OCI-LY3 (cell line): ENCODE results near the gene HRCT1.
A peak's percentile ranks its signal among the peaks of the same experiment; 100 is the strongest.

ENCODE experiments used
- EZH2phosphoT487 ChIP-seq: fragments of 200-600 bp; shearing (Covaris generic); IDR thresholded peaks from 2 replicates; pipeline ENCODE4 v1.6.1; 2018; ENCODE audit warnings: antibody characterized with exemption, mixed run types, low read depth
- TF ChIP-seq, protein P1 (sequence below): fragments of 200-600, 300-600 bp; sonication (generic); IDR thresholded peaks from 2 replicates; pipeline ENCODE4 v1.5.1; 2014; ENCODE audit warnings: antibody characterized with exemption, low read length, low read depth

DNA sequence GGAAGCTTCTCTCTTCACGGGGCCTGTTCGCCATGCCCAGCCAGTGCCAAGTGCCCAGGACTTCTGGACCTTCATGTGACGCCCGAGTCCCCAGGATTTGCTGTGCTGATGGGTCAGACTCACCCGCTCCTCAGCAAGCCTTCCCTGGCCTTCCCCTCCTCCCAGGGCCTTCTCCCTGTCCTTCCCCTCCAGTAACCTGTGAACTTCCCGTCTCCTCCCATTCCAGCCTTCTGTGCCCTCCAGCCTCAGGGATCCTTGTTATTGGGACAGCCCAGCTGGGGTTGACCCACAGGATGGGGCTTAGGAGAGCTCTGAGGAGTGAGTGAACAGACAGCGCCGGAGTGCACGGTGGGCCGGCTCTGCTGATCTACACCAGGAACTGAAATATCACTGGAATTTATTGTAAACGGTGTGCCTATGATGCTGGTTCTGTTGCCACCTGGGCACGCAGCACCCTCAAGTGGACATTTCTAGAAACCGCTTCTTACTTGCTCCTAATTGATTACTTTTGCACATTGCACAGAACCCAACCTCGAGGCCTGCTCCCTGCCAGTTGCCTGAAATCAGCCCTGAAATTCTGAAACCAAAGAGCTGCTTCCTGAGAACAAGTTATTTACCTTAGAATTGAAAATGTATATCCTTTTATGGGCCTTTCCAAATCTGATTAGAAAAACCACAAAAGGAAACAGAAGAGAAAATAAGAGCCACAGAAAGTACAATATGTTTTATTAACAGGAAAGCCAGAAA is 4.8 kb downstream of the HRCT1 start:
- TF ChIP-seq, protein P1, sequence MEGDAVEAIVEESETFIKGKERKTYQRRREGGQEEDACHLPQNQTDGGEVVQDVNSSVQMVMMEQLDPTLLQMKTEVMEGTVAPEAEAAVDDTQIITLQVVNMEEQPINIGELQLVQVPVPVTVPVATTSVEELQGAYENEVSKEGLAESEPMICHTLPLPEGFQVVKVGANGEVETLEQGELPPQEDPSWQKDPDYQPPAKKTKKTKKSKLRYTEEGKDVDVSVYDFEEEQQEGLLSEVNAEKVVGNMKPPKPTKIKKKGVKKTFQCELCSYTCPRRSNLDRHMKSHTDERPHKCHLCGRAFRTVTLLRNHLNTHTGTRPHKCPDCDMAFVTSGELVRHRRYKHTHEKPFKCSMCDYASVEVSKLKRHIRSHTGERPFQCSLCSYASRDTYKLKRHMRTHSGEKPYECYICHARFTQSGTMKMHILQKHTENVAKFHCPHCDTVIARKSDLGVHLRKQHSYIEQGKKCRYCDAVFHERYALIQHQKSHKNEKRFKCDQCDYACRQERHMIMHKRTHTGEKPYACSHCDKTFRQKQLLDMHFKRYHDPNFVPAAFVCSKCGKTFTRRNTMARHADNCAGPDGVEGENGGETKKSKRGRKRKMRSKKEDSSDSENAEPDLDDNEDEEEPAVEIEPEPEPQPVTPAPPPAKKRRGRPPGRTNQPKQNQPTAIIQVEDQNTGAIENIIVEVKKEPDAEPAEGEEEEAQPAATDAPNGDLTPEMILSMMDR, result peak; percentile 75
- TF ChIP-seq EZH2phosphoT487, result no peak
